IMR-90 (cell line): ENCODE data around the gene EPN2. TPM values are rescaled to one million over a fixed set of nuclear protein-coding genes. Genes with fewer than 3 reads are reported as not detected.

Experiments used
- ATAC-seq: fragments of 200-7000 bp; cut with Tn5 transposase; 2 replicates; pipeline ENCODE4 v1.9.1; 2020; ENCODE audit warnings: low read depth, mild to moderate bottlenecking, moderate library complexity
- BruUV-seq: library from RNA; stranded (reverse); fragments of 400-500 nt; replicated peaks from 2 replicates; lab custom pipeline; 2021; lab: Mats Ljungman, UMichigan
- CTCF ChIA-PET: fragments of 300-600 bp; formaldehyde crosslinking; extraction: SDS; loops from one replicate; lab custom pipeline; 2021; ENCODE audit warnings: antibody characterized with exemption; lab: Yijun Ruan, JAX
- POLR2A ChIA-PET: fragments of 300-600 bp; sonication (Branson Sonifier 250); formaldehyde crosslinking; loops from one replicate; lab custom pipeline; 2022; ENCODE audit warnings: antibody characterized with exemption; ENCODE audit not compliant: unreplicated experiment; lab: Charles Lee
- DNase-seq: peaks from one replicate; pipeline ENCODE4 v3.0.0; 2013
- H2AFZ ChIP-seq: replicated peaks from 2 replicates; pipeline ENCODE3; 2013; ENCODE audit warnings: low read length, mild to moderate bottlenecking; ENCODE audit not compliant: poor library complexity
- H2AK5ac ChIP-seq: 2 replicates; pipeline ENCODE4 v1.6.1; 2013; ENCODE audit warnings: low read depth, low read length, inconsistent platforms
- H2AK9ac ChIP-seq: replicated peaks from 2 replicates; pipeline ENCODE3; 2013; ENCODE audit warnings: mild to moderate bottlenecking, low read depth, low read length, moderate library complexity; ENCODE audit not compliant: poor library complexity
- H2BK120ac ChIP-seq: 2 replicates; pipeline ENCODE4 v1.6.1; 2013; ENCODE audit warnings: low read depth, low read length, inconsistent platforms
- H2BK15ac ChIP-seq: 3 replicates; pipeline ENCODE4 v1.6.1; 2013; ENCODE audit warnings: low read depth, low read length, inconsistent platforms
- H2BK20ac ChIP-seq: 2 replicates; pipeline ENCODE4 v1.6.1; 2013; ENCODE audit warnings: low read depth, mild to moderate bottlenecking, inconsistent platforms, low read length, moderate library complexity
- H2BK5ac ChIP-seq: 2 replicates; pipeline ENCODE4 v1.6.1; 2013; ENCODE audit warnings: mild to moderate bottlenecking, low read depth, low read length, inconsistent platforms; ENCODE audit not compliant: poor library complexity, severe bottlenecking
- H3K14ac ChIP-seq: replicated peaks from 2 replicates; pipeline ENCODE4 v1.6.1; 2013; ENCODE audit warnings: low read depth, low read length, inconsistent platforms
- H3K18ac ChIP-seq: 2 replicates; pipeline ENCODE4 v1.6.1; 2013; ENCODE audit warnings: low read depth, low read length, control low read depth
- H3K23ac ChIP-seq: 2 replicates; pipeline ENCODE4 v1.6.1; 2013; ENCODE audit warnings: low read depth, low read length, inconsistent platforms
- H3K27ac ChIP-seq: 2 replicates; pipeline ENCODE4 v1.5.1; 2013; ENCODE audit warnings: mild to moderate bottlenecking, control low read depth, low read length; ENCODE audit not compliant: insufficient read depth
- H3K27me3 ChIP-seq: 2 replicates; pipeline ENCODE4 v1.6.1; 2013; ENCODE audit warnings: low read length; ENCODE audit not compliant: control insufficient read depth, insufficient read depth
- H3K36me3 ChIP-seq: 2 replicates; pipeline ENCODE4 v1.6.1; 2013; ENCODE audit warnings: low read length, mixed read lengths; ENCODE audit not compliant: control insufficient read depth, insufficient read depth
- H3K4ac ChIP-seq: 2 replicates; pipeline ENCODE4 v1.6.1; 2013; ENCODE audit warnings: low read depth, low read length, inconsistent platforms
- H3K4me1 ChIP-seq: 2 replicates; pipeline ENCODE4 v1.6.1; 2013; ENCODE audit warnings: low read length, mixed read lengths; ENCODE audit not compliant: control insufficient read depth, insufficient read depth
- H3K4me2 ChIP-seq: 2 replicates; pipeline ENCODE4 v1.6.1; 2013; ENCODE audit warnings: low read depth, mild to moderate bottlenecking, control low read depth, low read length, moderate library complexity
- H3K4me3 ChIP-seq: 2 replicates; pipeline ENCODE4 v1.5.1; 2013; ENCODE audit warnings: low read depth, mild to moderate bottlenecking, control low read depth, low read length, moderate library complexity; ENCODE audit not compliant: insufficient read depth
- H3K56ac ChIP-seq: 2 replicates; pipeline ENCODE4 v1.6.1; 2013; ENCODE audit warnings: low read length, inconsistent platforms; ENCODE audit not compliant: insufficient read depth; ENCODE audit errors: extremely low read depth
- H3K79me1 ChIP-seq, 2 experiments: 2 replicates each; pipeline ENCODE4 v1.6.1; 2013; ENCODE audit warnings: low read length in 2 of 2, inconsistent platforms in 1 of 2, low read depth in 1 of 2
- H3K9ac ChIP-seq: 2 replicates; pipeline ENCODE4 v1.6.1; 2013; ENCODE audit warnings: low read depth, low read length, control low read depth
- H3K9me1 ChIP-seq: 2 replicates; pipeline ENCODE4 v1.6.1; 2013; ENCODE audit warnings: low read length, inconsistent platforms; ENCODE audit not compliant: insufficient read depth
- H3K9me3 ChIP-seq: 2 replicates; pipeline ENCODE4 v1.6.1; 2013; ENCODE audit warnings: low read length; ENCODE audit not compliant: control insufficient read depth, insufficient read depth
- H4K20me1 ChIP-seq: 2 replicates; pipeline ENCODE4 v1.6.1; 2013; ENCODE audit warnings: low read length, inconsistent platforms; ENCODE audit not compliant: insufficient read depth
- H4K5ac ChIP-seq: 2 replicates; pipeline ENCODE4 v1.6.1; 2013; ENCODE audit warnings: mild to moderate bottlenecking, low read depth, low read length, control low read depth
- H4K8ac ChIP-seq, 2 experiments: 2 replicates each; pipeline ENCODE4 v1.6.1; 2013; ENCODE audit warnings: low read depth in 2 of 2, low read length in 2 of 2, control low read depth in 1 of 2, inconsistent platforms in 1 of 2
- H4K91ac ChIP-seq: 2 replicates; pipeline ENCODE4 v1.6.1; 2013; ENCODE audit warnings: low read depth, low read length, inconsistent platforms; ENCODE audit not compliant: insufficient read depth
- BHLHE40 ChIP-seq: fragments of 150-350 bp; IDR thresholded peaks from 2 replicates; pipeline ENCODE4 v1.6.1; 2016; ENCODE audit warnings: mild to moderate bottlenecking, low read depth, low read length
- CEBPB ChIP-seq: IDR thresholded peaks from 2 replicates; pipeline ENCODE4 v1.6.1; 2012; ENCODE audit warnings: low read depth, low read length, improper control_type of control experiment
- CHD1 ChIP-seq: IDR thresholded peaks from 2 replicates; pipeline ENCODE4 v1.6.1; 2012; ENCODE audit warnings: low read depth, low read length, improper control_type of control experiment
- MAFK ChIP-seq: IDR thresholded peaks from 2 replicates; pipeline ENCODE4 v1.6.1; 2012; ENCODE audit warnings: low read depth, low read length, improper control_type of control experiment
- MAZ ChIP-seq: IDR thresholded peaks from 2 replicates; pipeline ENCODE4 v1.6.1; 2012; ENCODE audit warnings: low read depth, mild to moderate bottlenecking, low read length, improper control_type of control experiment, moderate library complexity, borderline replicate concordance
- MXI1 ChIP-seq: IDR thresholded peaks from 2 replicates; pipeline ENCODE4 v1.6.1; 2012; ENCODE audit warnings: low read depth, mild to moderate bottlenecking, low read length, moderate library complexity, borderline replicate concordance
- NFE2L2 ChIP-seq: fragments of 150-350 bp; IDR thresholded peaks from 2 replicates; pipeline ENCODE4 v1.6.1; 2016; ENCODE audit warnings: low read depth, mild to moderate bottlenecking, low read length
- POLR2A ChIP-seq: IDR thresholded peaks from 2 replicates; pipeline ENCODE4 v1.6.1; 2012; ENCODE audit warnings: mild to moderate bottlenecking, low read depth, low read length
- RAD21 ChIP-seq: IDR thresholded peaks from 2 replicates; pipeline ENCODE4 v1.6.1; 2012; ENCODE audit warnings: low read length, improper control_type of control experiment
- SMC3 ChIP-seq: fragments of 150-350 bp; IDR thresholded peaks from 2 replicates; pipeline ENCODE4 v1.6.1; 2016; ENCODE audit warnings: low read depth, mild to moderate bottlenecking, antibody characterized with exemption, low read length, moderate library complexity
- WGBS, 2 experiments: methylation state at CpG; one replicate each; pipeline versions ENCODE4 v1.1.5 to v1.1.7; 2013; ENCODE audit warnings: missing lambda C conversion rate in 2 of 2; ENCODE audit not compliant: insufficient read length in 1 of 2; ENCODE audit errors: extremely low coverage in 2 of 2; 5-methylcytosine and 5-hydroxymethylcytosine counted together
- dilution Hi-C: fragments of 300-500 bp; cut with HindIII; formaldehyde crosslinking; loops from one replicate; pipeline ENCODE4 v1.14.3; 2018; ENCODE audit warnings: low sequenced_read_pairs; ENCODE audit not compliant: unreplicated experiment
- in situ Hi-C: fragments of 300-500 bp; cut with MboI; formaldehyde crosslinking; loops from 3 replicates; pipeline ENCODE4 v1.14.3; 2019; ENCODE audit warnings: low sequenced_read_pairs, inconsistent platforms, mixed read lengths
- intact Hi-C: fragments of 100-400 bp; cut with micrococcal nuclease; formaldehyde crosslinking; loops from 2 replicates; pipeline ENCODE4 v1.10.0; 2022
- polyA plus RNA-seq, 3 experiments: library from polyadenylated mRNA; depleted of rRNA; stranded (reverse); fragments of >200 nt; gene quantifications; 2 replicates each; pipeline ENCODE4 v1.2.3, GENCODE V29; 2012; ENCODE audit warnings: low replicate concordance in 1 of 3
- total RNA-seq: library from RNA; depleted of rRNA; stranded (reverse); fragments of >200 nt; gene quantifications from 2 replicates; pipeline ENCODE4 v1.2.3, GENCODE V29; 2012
- TF ChIP-seq, protein P1 (sequence below): conservative IDR thresholded peaks from 2 replicates; pipeline ENCODE4 v1.5.1; 2012; ENCODE audit warnings: mild to moderate bottlenecking, low read depth, low read length, improper control_type of control experiment
- TF ChIP-seq, protein P2 (sequence below): fragments of 150-350 bp; IDR thresholded peaks from 2 replicates; pipeline ENCODE4 v1.6.1; 2017; ENCODE audit warnings: mild to moderate bottlenecking, antibody characterized with exemption, low read length, low read depth

The EPN2 gene
- total and polyA plus RNA-seq, 2 of the 4 experiments (the other 2 are of a cell fraction): 14.9 to 25.3 TPM

DNA sequence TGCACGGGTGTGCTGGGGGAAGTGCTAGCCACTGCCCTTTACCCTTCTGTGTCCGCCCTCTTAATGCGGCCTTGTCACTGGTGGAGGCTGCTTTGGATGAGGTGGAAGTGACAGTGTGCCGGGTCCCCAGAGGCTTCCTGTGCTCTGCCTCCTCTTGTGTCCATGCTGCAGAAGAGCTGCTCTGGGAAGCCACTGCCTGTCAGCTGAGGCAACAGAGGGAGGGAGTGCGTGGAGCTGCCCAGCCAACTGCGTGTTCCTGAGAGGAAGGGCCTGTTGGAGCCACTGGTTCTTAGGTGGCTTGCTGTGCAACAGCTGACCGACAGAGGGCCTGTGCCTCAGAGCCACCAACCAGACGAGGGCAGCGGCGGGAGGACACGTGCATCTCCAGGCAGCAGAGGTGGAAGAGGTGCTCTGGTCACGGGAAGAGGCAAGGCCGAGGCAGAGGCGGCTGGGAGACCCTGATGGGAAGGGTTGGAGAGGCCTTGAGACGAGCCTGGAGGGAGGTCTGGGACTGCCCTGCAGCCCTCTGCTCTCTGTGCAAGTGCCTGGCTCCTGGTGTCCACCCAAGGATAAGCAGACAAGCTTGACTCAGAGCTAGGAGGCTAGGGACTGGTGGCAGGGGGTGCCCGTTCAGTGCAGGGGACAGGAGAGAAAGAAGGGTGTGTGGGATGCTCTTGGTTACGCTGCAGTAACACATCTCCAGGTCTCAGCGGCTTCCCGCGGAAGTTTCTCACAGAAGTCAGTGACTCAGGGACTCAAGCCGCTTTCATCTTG lies 100.0 kb downstream of the EPN2 start (continued):
- TF ChIP-seq, protein P1, sequence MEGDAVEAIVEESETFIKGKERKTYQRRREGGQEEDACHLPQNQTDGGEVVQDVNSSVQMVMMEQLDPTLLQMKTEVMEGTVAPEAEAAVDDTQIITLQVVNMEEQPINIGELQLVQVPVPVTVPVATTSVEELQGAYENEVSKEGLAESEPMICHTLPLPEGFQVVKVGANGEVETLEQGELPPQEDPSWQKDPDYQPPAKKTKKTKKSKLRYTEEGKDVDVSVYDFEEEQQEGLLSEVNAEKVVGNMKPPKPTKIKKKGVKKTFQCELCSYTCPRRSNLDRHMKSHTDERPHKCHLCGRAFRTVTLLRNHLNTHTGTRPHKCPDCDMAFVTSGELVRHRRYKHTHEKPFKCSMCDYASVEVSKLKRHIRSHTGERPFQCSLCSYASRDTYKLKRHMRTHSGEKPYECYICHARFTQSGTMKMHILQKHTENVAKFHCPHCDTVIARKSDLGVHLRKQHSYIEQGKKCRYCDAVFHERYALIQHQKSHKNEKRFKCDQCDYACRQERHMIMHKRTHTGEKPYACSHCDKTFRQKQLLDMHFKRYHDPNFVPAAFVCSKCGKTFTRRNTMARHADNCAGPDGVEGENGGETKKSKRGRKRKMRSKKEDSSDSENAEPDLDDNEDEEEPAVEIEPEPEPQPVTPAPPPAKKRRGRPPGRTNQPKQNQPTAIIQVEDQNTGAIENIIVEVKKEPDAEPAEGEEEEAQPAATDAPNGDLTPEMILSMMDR: no peak

DNA sequence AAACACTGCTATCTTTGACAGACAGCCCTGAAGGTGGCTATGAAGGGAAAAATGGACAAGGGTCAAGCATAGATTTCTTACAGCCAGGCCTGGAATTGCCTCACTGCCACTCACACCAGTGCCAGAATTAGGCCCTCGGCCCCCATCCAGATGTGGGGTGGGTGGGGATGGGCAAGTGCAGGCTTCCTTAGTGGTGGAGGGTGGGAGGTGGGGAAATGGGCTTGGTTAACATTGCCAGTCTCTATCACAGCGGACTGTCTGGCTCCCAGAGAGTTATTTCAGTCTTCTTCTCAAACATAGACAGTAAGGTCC lies 100.5 kb downstream of the EPN2 start:
- H2AK9ac ChIP-seq: no peak overlapping the region
- H2AK5ac ChIP-seq: no peak overlapping the region
- H3K9ac ChIP-seq: no peak overlapping the region
- no peak overlapping the region for H3K4me2 ChIP-seq
- H3K14ac ChIP-seq: no peak overlapping the region
- DNase-seq (no peak), ATAC-seq (no peak)
- no peak overlapping the region for H2BK20ac ChIP-seq
- H4K5ac ChIP-seq: no peak overlapping the region
- H3K27ac ChIP-seq: no peak overlapping the region
- H4K91ac ChIP-seq: no peak overlapping the region
- in situ Hi-C loops: no loop called here
- peaks cover 14% of the 10 kb centered on the region for H3K4me1 ChIP-seq
- dilution Hi-C loops: no loop called here
- ChIA-PET POLR2A (no interaction called here), CTCF (no interaction called here)
- intact Hi-C loops: no loop called here
- H3K56ac ChIP-seq: no peak overlapping the region
- no peak overlapping the region for H4K8ac ChIP-seq
- H3K79me1 ChIP-seq: peaks cover 0 to 14% of the 10 kb centered on the region in 2 experiments; a peak in 2 of 4 replicates
- no peak overlapping the region for H2BK120ac ChIP-seq
- H3K18ac ChIP-seq: no peak overlapping the region
- peaks cover 16% of the 10 kb centered on the region; the same call in 1 of the 2 replicates for H3K36me3 ChIP-seq
- no CpG with 5 or more reads among the region's 2 CpGs for WGBS, 2 experiments
- H2BK15ac ChIP-seq: no peak overlapping the region
- BruUV-seq: no TSS peak
- no peaks in the 10 kb centered on the region for H3K9me3 ChIP-seq
- H2AFZ ChIP-seq: no peak overlapping the region
- H3K4me3 ChIP-seq: no peak overlapping the region
- peaks cover 3% of the 10 kb centered on the region; the same call in 1 of the 2 replicates for H4K20me1 ChIP-seq
- H3K4ac ChIP-seq: no peak overlapping the region
- H3K23ac ChIP-seq: no peak overlapping the region
- no peak overlapping the region for H2BK5ac ChIP-seq
- H3K27me3 ChIP-seq: no peaks in the 10 kb centered on the region
- H3K9me1 ChIP-seq: peaks cover 25% of the 10 kb centered on the region
- no peak for TF ChIP-seq SMC3
- TF ChIP-seq POLR2A: no peak
- TF ChIP-seq BHLHE40: no peak
- no peak for TF ChIP-seq CEBPB
- TF ChIP-seq, protein P2, sequence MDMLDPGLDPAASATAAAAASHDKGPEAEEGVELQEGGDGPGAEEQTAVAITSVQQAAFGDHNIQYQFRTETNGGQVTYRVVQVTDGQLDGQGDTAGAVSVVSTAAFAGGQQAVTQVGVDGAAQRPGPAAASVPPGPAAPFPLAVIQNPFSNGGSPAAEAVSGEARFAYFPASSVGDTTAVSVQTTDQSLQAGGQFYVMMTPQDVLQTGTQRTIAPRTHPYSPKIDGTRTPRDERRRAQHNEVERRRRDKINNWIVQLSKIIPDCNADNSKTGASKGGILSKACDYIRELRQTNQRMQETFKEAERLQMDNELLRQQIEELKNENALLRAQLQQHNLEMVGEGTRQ: no peak
- TF ChIP-seq, protein P1: no peak
- TF ChIP-seq MXI1: no peak
- no peak for TF ChIP-seq CHD1
- no peak for TF ChIP-seq MAZ
- TF ChIP-seq RAD21: no peak
- no peak for TF ChIP-seq MAFK
- TF ChIP-seq NFE2L2: no peak
